Measurements from ENCODE around the gene TMEM167A.

The TMEM167A gene

DNA sequence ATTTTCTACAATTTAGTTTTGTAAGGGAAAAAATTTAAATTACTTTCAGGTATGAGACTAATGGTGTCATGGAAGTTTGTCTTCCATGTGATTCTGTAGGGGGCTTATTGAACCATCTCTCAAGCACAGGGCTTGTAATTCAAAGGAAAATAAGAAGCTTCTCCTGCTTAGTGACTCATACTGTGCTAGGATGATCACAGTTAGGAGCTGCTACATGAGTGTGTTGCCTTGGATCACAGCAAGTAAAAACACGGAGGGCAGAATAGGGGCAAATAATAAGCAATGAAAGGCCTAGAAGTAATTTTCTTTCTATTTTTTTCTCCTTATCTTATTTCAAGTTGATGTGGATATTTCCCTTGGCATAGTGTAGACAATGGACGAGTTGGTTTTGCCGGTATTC is 28.9 kb downstream of the TMEM167A start:
- TF ChIP-seq CTCF (IDR thresholded peaks at IDR 0.05; ENCODE audit: extremely low read depth, insufficient read depth, missing control alignments), result no peak
- no peak for DNase-seq (ENCODE audit: low spot score)
- in situ Hi-C loops (cut with MboI; ENCODE audit: low pct_unique_long_range_greater_than_20kb, low sequenced_read_pairs, unreplicated experiment), result no loop called here

GRCh38 chr5:83044926-83045325 is 32.3 kb downstream of the TMEM167A start:
- in situ Hi-C loops (cut with MboI; ENCODE audit: low pct_unique_long_range_greater_than_20kb, low sequenced_read_pairs, unreplicated experiment), result no loop called here
- no peak for TF ChIP-seq CTCF (IDR thresholded peaks at IDR 0.05; ENCODE audit: extremely low read depth, insufficient read depth, missing control alignments)
- DNase-seq (ENCODE audit: low spot score), result no peak

GRCh38 chr5:83042507-83042906 is 34.7 kb downstream of the TMEM167A start:
- no peak for TF ChIP-seq CTCF (IDR thresholded peaks at IDR 0.05; ENCODE audit: extremely low read depth, insufficient read depth, missing control alignments)
- in situ Hi-C loops (cut with MboI; ENCODE audit: low pct_unique_long_range_greater_than_20kb, low sequenced_read_pairs, unreplicated experiment), result no loop called here
- DNase-seq (ENCODE audit: low spot score), result no peak

GRCh38 chr5:83038924-83039323 is 38.3 kb downstream of the TMEM167A start:
- in situ Hi-C loops (cut with MboI; ENCODE audit: low pct_unique_long_range_greater_than_20kb, low sequenced_read_pairs, unreplicated experiment), result no loop called here
- no peak for TF ChIP-seq CTCF (IDR thresholded peaks at IDR 0.05; ENCODE audit: extremely low read depth, insufficient read depth, missing control alignments)
- DNase-seq (ENCODE audit: low spot score), result no peak

GRCh38 chr5:83036991-83037575 is 40.1 kb downstream of the TMEM167A start:
- in situ Hi-C loops (cut with MboI; ENCODE audit: low pct_unique_long_range_greater_than_20kb, low sequenced_read_pairs, unreplicated experiment), result no loop called here
- no peak for DNase-seq (ENCODE audit: low spot score)
- no peak for TF ChIP-seq CTCF (IDR thresholded peaks at IDR 0.05; ENCODE audit: extremely low read depth, insufficient read depth, missing control alignments)

DNA sequence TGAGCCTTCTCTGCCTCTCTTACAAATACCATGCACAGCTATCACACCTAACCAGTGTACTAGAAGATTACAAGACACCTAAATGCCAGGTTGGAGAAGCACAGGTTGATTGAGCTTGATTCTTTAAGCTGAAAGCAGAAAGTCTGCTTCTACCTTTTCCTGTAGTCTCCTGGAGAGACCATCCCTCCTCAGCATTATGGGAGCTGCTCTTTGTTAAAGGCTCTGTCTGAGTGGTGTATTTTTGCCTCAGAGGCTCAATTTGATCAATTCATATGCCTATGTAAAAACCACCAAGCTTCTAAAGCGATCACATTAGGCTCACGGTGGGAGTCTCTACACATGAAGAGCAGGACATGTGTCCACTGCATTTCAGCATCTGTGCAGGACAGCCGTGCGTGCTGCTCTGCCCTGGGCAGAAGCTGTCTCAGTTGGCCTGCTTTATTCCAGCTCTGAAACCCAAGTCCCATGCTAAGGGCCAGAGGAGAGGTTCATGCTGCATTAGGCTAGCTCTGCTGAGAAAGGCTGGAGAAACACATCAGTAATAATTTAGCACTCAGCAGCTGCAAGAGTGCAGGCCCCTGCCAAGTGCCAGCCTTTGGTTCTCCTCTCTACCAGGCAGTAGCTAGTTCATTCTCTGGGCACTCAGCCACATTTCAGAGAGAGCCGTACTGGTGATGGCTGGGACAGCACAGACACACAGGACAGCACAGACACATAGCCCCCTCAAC is 41.7 kb downstream of the TMEM167A start:
- DNase-seq (ENCODE audit: low spot score), result no peak
- no peak for TF ChIP-seq CTCF (IDR thresholded peaks at IDR 0.05; ENCODE audit: extremely low read depth, insufficient read depth, missing control alignments)
- in situ Hi-C loops (cut with MboI; ENCODE audit: low pct_unique_long_range_greater_than_20kb, low sequenced_read_pairs, unreplicated experiment), result no loop called here

Measured in GM13977 (cell line).